Esophagus muscularis mucosa (tissue), 4 donors: ENCODE data around the gene EP400. TPM values are rescaled to one million over a fixed set of nuclear protein-coding genes. Genes with fewer than 3 reads are reported as not detected.

Source experiments
- DNase-seq: peaks from one replicate; pipeline ENCODE4 v3.0.0-alpha.2; 2017; ENCODE audit errors: extremely low spot score
- H3K27ac ChIP-seq, 4 donors: fragments of 200-600 bp; sonication (generic); replicated peaks in 1 of 4; 1 replicate in 3 of 4; 2 replicates in 1 of 4; pipeline ENCODE4 v1.5.1; 2016 to 2019; ENCODE audit warnings: mild to moderate bottlenecking in 1 of 4
- H3K27me3 ChIP-seq, 4 donors: fragments of 200-600 bp; sonication (generic); one replicate each; pipeline versions ENCODE4 v1.5.1 to v1.6.0; 2016 to 2019
- H3K36me3 ChIP-seq, 4 donors: fragments of 200-600 bp; sonication (generic); one replicate each; pipeline ENCODE4 v1.5.1; 2016 to 2019
- H3K4me1 ChIP-seq, 4 donors: fragments of 200-600 bp; sonication (generic); one replicate each; pipeline ENCODE4 v1.5.1; 2016 to 2019
- H3K4me3 ChIP-seq, 4 donors: fragments of 200-600 bp; sonication (generic); 1 replicate in 2 of 4; 2 replicates in 2 of 4; pipeline ENCODE4 v1.5.1; 2016 to 2019; ENCODE audit warnings: mild to moderate bottlenecking in 4 of 4, moderate library complexity in 1 of 4
- H3K9me3 ChIP-seq, 4 donors: fragments of 200-600 bp; sonication (generic); 1 replicate in 3 of 4; 2 replicates in 1 of 4; pipeline ENCODE4 v1.5.1; 2016 to 2019
- CTCF ChIP-seq, 3 experiments: fragments of 200-600 bp in 2 of 3; fragments of 450-650 bp in 1 of 3; sonication (generic) in 2 of 3; IDR thresholded peaks; one replicate each; pipeline ENCODE4 v1.5.1; 2017 to 2019; ENCODE audit warnings: antibody characterized with exemption in 3 of 3, mild to moderate bottlenecking in 2 of 3, moderate library complexity in 1 of 3
- EP300 ChIP-seq: sonication (generic); formaldehyde crosslinking; IDR thresholded peaks from one replicate; pipeline ENCODE4 v1.6.1; 2017; ENCODE audit warnings: antibody characterized with exemption
- POLR2A ChIP-seq: fragments of 450-650 bp; IDR thresholded peaks from one replicate; pipeline ENCODE4 v1.6.1; 2017; ENCODE audit warnings: antibody characterized with exemption, moderate library complexity, mild to moderate bottlenecking, low read depth
- POLR2AphosphoS5 ChIP-seq, 2 donors: sonication (generic); formaldehyde crosslinking; IDR thresholded peaks; one replicate each; pipeline ENCODE4 v1.6.1; 2017; ENCODE audit warnings: antibody characterized with exemption in 2 of 2
- WGBS: methylation state at CpG from one replicate; pipeline ENCODE4 v1.1.5; 2018; 5-methylcytosine and 5-hydroxymethylcytosine counted together
- intact Hi-C: fragments of 100-400 bp; cut with DNase I; formaldehyde crosslinking; loops from one replicate; pipeline ENCODE4 v1.15.1; 2023
- total RNA-seq, 4 donors: library from RNA; depleted of rRNA; stranded (reverse); fragments of >200 nt; gene quantifications; one replicate each; pipeline versions ENCODE4 v1.1.0 to v1.2.1, GENCODE V29; 2016

The EP400 gene
- total RNA-seq, 4 donors from 2014 or later = 16.9 to 31.1 (median 22.4) TPM

GRCh38 chr12:131989021-131989420, 39.3 kb downstream of the EP400 start:
- no peaks in the 10 kb centered on the region for H3K9me3 ChIP-seq

GRCh38 chr12:131990066-131990979, 40.6 kb downstream of the EP400 start:
- Histone ChIP-seq H3K4me3 (no peak overlapping the region), H3K9me3 (no peaks in the 10 kb centered on the region), H3K27me3 (no peaks in the 10 kb centered on the region), H3K36me3 (peaks cover 42 to 100% (median 97%) of the 10 kb centered on the region in 4 donors), H3K27ac (no peak overlapping the region), H3K4me1 (peaks cover 0 to 5% (median 0%) of the 10 kb centered on the region in 4 donors)
- intact Hi-C loops = loop anchor here (10.0 kb wide), 1 partner anchor 886 kb away; no protein-coding TSS in a partner anchor
- 72% methylated on average over 20 of the region's 24 CpGs for WGBS
- TF ChIP-seq CTCF (IDR thresholded peaks at IDR 0.05) (no peak), POLR2A (no peak), POLR2AphosphoS5 (IDR thresholded peaks at IDR 0.05) (no peak), EP300 (no peak)
- DNase-seq = no peak

More at GRCh38 chr12:131989021-131989420, 39.3 kb downstream of the EP400 start:
- H3K27me3 ChIP-seq = no peaks in the 10 kb centered on the region
- no peak overlapping the region for H3K27ac ChIP-seq
- no peak overlapping the region for H3K4me3 ChIP-seq
- WGBS = 91% methylated on average over 9 of the region's 12 CpGs
- H3K4me1 ChIP-seq = peaks cover 0 to 5% (median 0%) of the 10 kb centered on the region in 4 donors
- intact Hi-C loops = no loop called here
- TF ChIP-seq CTCF (IDR thresholded peaks at IDR 0.05) = no peak
- TF ChIP-seq POLR2AphosphoS5 (IDR thresholded peaks at IDR 0.05) = no peak
- TF ChIP-seq EP300 = no peak
- no peak for TF ChIP-seq POLR2A
- peaks cover 32 to 100% (median 96%) of the 10 kb centered on the region in 4 donors for H3K36me3 ChIP-seq
- DNase-seq = no peak

GRCh38 chr12:131990980-131991305, 41.2 kb downstream of the EP400 start:
- Histone ChIP-seq H3K27me3 (no peaks in the 10 kb centered on the region), H3K4me1 (peaks cover 0 to 5% (median 0%) of the 10 kb centered on the region in 4 donors), H3K9me3 (no peaks in the 10 kb centered on the region), H3K27ac (no peak overlapping the region), H3K36me3 (peaks cover 43 to 100% (median 97%) of the 10 kb centered on the region in 4 donors), H3K4me3 (no peak overlapping the region)
- intact Hi-C loops = loop anchor here (10.0 kb wide), 1 partner anchor 886 kb away; no protein-coding TSS in a partner anchor
- no peak for DNase-seq
- no peak for TF ChIP-seq POLR2AphosphoS5 (IDR thresholded peaks at IDR 0.05)
- no peak for TF ChIP-seq EP300
- TF ChIP-seq CTCF (IDR thresholded peaks at IDR 0.05) = no peak
- no peak for TF ChIP-seq POLR2A
- WGBS = 84% methylated on average over 4 of the region's 9 CpGs

GRCh38 chr12:131991816-131992430, 42.2 kb downstream of the EP400 start:
- WGBS = 88% methylated on average over 11 of the region's 11 CpGs
- TF ChIP-seq POLR2A (no peak), CTCF (IDR thresholded peaks at IDR 0.05) (no peak), POLR2AphosphoS5 (IDR thresholded peaks at IDR 0.05) (no peak), EP300 (no peak)
- intact Hi-C loops = loop anchor here (10.0 kb wide), 1 partner anchor 887 kb away; no protein-coding TSS in a partner anchor
- Histone ChIP-seq H3K36me3 (peaks cover 46 to 100% (median 95%) of the 10 kb centered on the region in 4 donors), H3K27me3 (no peaks in the 10 kb centered on the region), H3K27ac (no peak overlapping the region), H3K4me1 (peaks cover 0 to 5% (median 0%) of the 10 kb centered on the region in 4 donors), H3K4me3 (no peak overlapping the region), H3K9me3 (no peaks in the 10 kb centered on the region)
- no peak for DNase-seq
